WERI-Rb-1 (cell line): Measurements from ENCODE around the gene MICAL3.

Source experiments
- DNase-seq: peaks from one replicate; pipeline ENCODE4 v3.0.0-alpha.2; 2020
- H3K27ac ChIP-seq: fragments of 250-450 bp; sonication (Bioruptor Pico); 2 replicates; pipeline ENCODE4 v1.5.1; 2020; ENCODE audit warnings: mild to moderate bottlenecking, moderate library complexity
- H3K27me3 ChIP-seq: fragments of 250-450 bp; sonication (Bioruptor Pico); 2 replicates; pipeline ENCODE4 v1.5.1; 2021; ENCODE audit warnings: mild to moderate bottlenecking, low read depth, moderate library complexity; ENCODE audit not compliant: insufficient read depth, severe bottlenecking
- H3K36me3 ChIP-seq: fragments of 250-450 bp; sonication (Bioruptor Pico); 2 replicates; pipeline ENCODE4 v1.5.1; 2020; ENCODE audit warnings: mild to moderate bottlenecking, moderate library complexity
- H3K4me3 ChIP-seq: 2 replicates; pipeline ENCODE4 v1.5.1; 2011; ENCODE audit warnings: low read depth, mild to moderate bottlenecking, control low read depth, low read length
- H3K9me3 ChIP-seq: fragments of 250-450 bp; sonication (Bioruptor Pico); 2 replicates; pipeline ENCODE4 v1.5.1; 2021; ENCODE audit warnings: mild to moderate bottlenecking, moderate library complexity; ENCODE audit not compliant: severe bottlenecking
- TF ChIP-seq, protein P1 (sequence below): IDR thresholded peaks from 2 replicates; pipeline ENCODE4 v1.5.1; 2011; ENCODE audit warnings: low read depth, mild to moderate bottlenecking, control low read depth, inconsistent platforms, low read length

The MICAL3 gene

DNA sequence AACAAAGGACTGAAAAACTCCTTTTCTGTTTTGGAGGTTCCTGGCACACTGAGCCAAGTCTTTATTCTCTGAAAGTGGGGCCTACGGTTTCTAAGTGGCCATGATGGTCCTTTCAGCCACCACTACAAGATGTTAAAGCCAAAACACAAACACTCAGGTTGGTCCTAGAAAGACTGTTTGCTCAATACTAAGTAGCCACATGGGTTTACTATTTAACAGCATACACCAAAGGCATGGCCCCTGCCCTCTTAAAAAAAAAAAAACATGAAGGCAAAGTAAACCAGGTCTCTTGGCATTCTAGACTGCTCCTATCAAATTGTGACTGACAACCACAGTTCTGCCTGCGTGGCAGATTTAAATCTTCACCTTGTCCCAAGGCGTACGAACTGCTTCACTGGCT, 126.5 kb downstream of the MICAL3 start:
- H3K4me3 ChIP-seq = no peak overlapping the region
- no peak overlapping the region for H3K27ac ChIP-seq
- TF ChIP-seq, protein P1, sequence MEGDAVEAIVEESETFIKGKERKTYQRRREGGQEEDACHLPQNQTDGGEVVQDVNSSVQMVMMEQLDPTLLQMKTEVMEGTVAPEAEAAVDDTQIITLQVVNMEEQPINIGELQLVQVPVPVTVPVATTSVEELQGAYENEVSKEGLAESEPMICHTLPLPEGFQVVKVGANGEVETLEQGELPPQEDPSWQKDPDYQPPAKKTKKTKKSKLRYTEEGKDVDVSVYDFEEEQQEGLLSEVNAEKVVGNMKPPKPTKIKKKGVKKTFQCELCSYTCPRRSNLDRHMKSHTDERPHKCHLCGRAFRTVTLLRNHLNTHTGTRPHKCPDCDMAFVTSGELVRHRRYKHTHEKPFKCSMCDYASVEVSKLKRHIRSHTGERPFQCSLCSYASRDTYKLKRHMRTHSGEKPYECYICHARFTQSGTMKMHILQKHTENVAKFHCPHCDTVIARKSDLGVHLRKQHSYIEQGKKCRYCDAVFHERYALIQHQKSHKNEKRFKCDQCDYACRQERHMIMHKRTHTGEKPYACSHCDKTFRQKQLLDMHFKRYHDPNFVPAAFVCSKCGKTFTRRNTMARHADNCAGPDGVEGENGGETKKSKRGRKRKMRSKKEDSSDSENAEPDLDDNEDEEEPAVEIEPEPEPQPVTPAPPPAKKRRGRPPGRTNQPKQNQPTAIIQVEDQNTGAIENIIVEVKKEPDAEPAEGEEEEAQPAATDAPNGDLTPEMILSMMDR = no peak
- H3K36me3 ChIP-seq = peaks cover 32% of the 10 kb centered on the region
- no peak for DNase-seq
- no peaks in the 10 kb centered on the region for H3K9me3 ChIP-seq
- H3K27me3 ChIP-seq = no peaks in the 10 kb centered on the region

DNA sequence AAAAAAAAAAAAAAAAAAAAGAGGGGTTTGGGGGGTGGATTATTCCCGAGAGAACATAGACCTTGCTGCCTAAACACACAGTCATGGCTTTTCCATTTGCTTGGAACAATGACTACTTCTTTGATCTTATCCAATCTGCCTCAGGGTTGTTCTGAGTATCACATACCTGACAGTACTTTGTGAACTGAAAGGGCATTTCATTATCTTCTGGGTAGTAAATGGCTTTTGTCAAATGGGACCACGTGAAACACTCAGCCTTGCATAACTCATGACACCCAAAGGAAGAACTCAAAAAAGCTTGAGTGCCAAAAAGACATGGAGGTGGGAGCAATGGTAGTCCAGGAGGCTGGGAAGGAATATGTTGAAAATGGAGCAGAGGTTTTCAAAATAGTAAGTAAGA, 126.9 kb downstream of the MICAL3 start:
- no peak overlapping the region for H3K4me3 ChIP-seq
- H3K36me3 ChIP-seq = peaks cover 32% of the 10 kb centered on the region
- TF ChIP-seq, protein P1 = no peak
- H3K9me3 ChIP-seq = no peaks in the 10 kb centered on the region
- no peak for DNase-seq
- H3K27me3 ChIP-seq = no peaks in the 10 kb centered on the region
- no peak overlapping the region for H3K27ac ChIP-seq

DNA sequence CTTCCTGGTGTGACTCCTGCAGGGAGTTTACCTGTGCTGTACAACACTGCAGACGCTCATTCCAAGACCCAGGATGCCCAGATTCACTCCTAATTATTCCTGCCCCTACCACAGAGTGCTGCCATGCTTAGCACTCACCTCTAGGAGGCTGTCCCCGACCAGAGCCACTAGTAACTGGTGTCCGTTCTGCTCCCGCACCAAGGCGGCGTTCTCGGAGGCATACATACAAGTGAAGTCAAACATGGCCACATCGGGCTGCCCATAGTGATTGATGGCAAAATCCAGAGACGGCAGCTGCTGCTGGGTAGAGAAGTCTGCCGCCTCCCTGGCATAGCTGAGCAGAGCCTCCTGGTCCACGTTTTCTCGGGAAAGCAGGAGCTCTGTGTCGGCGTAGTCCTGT, 127.8 kb downstream of the MICAL3 start:
- TF ChIP-seq, protein P1 = peak; percentile 66
- H3K9me3 ChIP-seq = no peaks in the 10 kb centered on the region
- H3K27ac ChIP-seq = no peak overlapping the region
- peaks cover 30% of the 10 kb centered on the region for H3K36me3 ChIP-seq
- no peaks in the 10 kb centered on the region for H3K27me3 ChIP-seq
- DNase-seq = peak; percentile 46
- H3K4me3 ChIP-seq = no peak overlapping the region

DNA sequence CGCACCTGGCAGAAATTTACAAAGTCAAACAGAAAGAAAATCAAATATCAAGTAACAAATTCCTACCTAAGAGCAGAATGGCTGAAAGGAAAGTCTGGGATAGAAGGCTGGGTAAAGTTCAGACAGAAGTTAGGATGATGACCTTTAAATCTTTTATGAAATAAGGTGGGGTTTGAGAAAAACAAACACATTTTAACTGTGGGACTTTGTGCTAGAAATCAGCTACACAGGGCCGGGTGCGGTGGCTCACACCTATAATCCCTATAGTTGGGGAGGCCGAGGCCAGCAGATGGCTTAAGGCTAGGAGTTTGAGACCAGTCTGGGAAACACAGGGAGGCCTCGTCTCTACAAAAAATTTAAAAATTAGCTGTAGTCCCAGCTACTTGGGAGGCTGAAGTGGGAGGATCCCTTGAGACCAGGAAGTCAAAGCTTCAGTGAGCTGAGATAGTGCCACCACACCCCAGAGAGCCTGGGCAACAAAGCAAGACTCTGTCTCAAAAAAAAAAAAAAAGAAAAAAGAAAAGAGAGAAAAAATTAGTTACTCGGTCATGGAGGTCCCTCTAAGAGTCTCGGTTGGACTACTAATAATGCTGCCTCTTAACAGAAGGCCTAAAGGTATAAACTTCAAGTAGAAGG, 130.3 kb downstream of the MICAL3 start:
- H3K9me3 ChIP-seq = no peaks in the 10 kb centered on the region
- no peak overlapping the region for H3K4me3 ChIP-seq
- TF ChIP-seq, protein P1 = no peak
- H3K27ac ChIP-seq = no peak overlapping the region
- DNase-seq = no peak
- H3K27me3 ChIP-seq = no peaks in the 10 kb centered on the region
- peaks cover 26% of the 10 kb centered on the region for H3K36me3 ChIP-seq

GRCh38 chr22:17892376-17892775, 132.0 kb downstream of the MICAL3 start:
- DNase-seq = no peak
- Histone ChIP-seq H3K9me3 (no peaks in the 10 kb centered on the region), H3K27ac (no peak overlapping the region), H3K4me3 (no peak overlapping the region), H3K36me3 (peaks cover 32% of the 10 kb centered on the region), H3K27me3 (no peaks in the 10 kb centered on the region)
- TF ChIP-seq, protein P1 = no peak
